Left ventricle myocardium inferior (tissue), 1 donor: ENCODE measurements around the gene PDE8A. TPM values are rescaled to one million over a fixed set of nuclear protein-coding genes. Genes with fewer than 3 reads are reported as not detected.

Experiments
- DNase-seq: peaks from one replicate; pipeline ENCODE4 v3.0.0-alpha.2; 2020
- H3K27ac ChIP-seq: fragments of 200-600 bp; replicated peaks from 2 replicates; pipeline ENCODE4 v1.8.0; 2021
- H3K27me3 ChIP-seq: fragments of 200-600 bp; 2 replicates; pipeline ENCODE4 v1.8.0; 2021; ENCODE audit warnings: low read depth
- H3K36me3 ChIP-seq: fragments of 200-600 bp; 2 replicates; pipeline ENCODE4 v1.8.0; 2021
- H3K4me1 ChIP-seq: fragments of 200-600 bp; 2 replicates; pipeline ENCODE4 v1.8.0; 2021
- H3K4me3 ChIP-seq: fragments of 200-600 bp; 2 replicates; pipeline ENCODE4 v1.8.0; 2021; ENCODE audit warnings: mild to moderate bottlenecking, moderate library complexity
- H3K9me3 ChIP-seq: fragments of 200-600 bp; replicated peaks from 2 replicates; pipeline ENCODE4 v1.8.0; 2021
- intact Hi-C: fragments of 100-400 bp; cut with micrococcal nuclease; formaldehyde crosslinking; loops from one replicate; pipeline ENCODE4 v1.11.0; 2022
- total RNA-seq: library from RNA; stranded (reverse); fragmentation: NEBNext Ultra II Directional; extraction: Animal tissue kit (Norgen Biotek cat#: 25700); gene quantifications from one replicate; pipeline ENCODE4 v1.2.1, GENCODE V29; 2021
- TF ChIP-seq, protein P1 (sequence below): fragments of 200-600 bp; IDR thresholded peaks from 2 replicates; pipeline ENCODE4 v1.8.0; 2021; ENCODE audit warnings: antibody characterized with exemption, mild to moderate bottlenecking, borderline replicate concordance
- donor health status: DM: no; HTN: yes; CAD: no; lungs with severe emphysema.

Gene PDE8A
- total RNA-seq, 1 donor from 2014 or later: 17.8 TPM

DNA sequence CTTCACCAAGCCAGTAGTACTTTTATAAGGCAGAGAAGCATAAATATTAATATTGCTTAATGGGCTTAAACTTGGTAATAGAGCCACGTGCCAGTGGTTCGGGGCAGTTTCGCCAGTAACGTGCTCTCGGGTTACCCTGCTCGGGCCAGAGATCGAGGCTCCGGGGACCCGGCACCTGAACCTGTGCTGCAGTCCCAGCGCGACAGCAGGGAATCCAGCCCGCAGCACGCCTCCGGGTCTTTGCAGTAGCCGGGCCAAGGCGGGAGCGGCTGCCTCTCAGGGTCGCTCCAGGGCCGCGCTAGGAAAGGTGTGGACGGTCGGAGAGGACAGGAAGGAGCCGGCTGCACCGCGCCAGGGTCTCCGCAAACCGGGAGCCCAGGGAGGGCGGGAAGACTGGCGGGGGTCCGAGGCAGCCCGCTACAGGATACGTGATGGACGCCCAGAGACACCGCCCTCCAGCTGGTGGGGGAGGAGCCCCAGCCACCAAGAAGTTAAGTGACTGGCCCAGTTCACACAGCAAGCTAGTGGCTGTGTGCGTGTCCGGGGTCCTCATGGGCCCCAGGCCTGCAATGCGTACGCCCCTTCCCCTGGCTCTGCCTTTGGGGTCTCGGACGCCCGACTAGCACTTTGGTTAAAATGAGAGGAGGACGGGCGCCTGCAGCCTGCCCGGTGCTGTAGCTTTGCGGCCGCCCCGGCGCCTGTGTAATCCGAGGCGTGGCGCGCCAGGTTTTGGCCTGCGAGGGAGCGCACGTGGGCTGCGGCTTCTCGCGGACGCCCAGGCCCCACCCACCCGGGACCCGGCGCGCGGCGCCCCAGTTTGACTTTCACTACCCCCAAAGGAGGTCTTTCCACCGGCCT lies 1.2 kb upstream of the PDE8A start:
- Histone ChIP-seq H3K4me1 (peaks cover 68% of the 10 kb centered on the region), H3K36me3 (no peaks in the 10 kb centered on the region), H3K27me3 (no peaks in the 10 kb centered on the region), H3K27ac (peak overlapping the region; percentile 97), H3K9me3 (no peaks in the 10 kb centered on the region), H3K4me3 (peak overlapping the region; percentile 87)
- TF ChIP-seq, protein P1, sequence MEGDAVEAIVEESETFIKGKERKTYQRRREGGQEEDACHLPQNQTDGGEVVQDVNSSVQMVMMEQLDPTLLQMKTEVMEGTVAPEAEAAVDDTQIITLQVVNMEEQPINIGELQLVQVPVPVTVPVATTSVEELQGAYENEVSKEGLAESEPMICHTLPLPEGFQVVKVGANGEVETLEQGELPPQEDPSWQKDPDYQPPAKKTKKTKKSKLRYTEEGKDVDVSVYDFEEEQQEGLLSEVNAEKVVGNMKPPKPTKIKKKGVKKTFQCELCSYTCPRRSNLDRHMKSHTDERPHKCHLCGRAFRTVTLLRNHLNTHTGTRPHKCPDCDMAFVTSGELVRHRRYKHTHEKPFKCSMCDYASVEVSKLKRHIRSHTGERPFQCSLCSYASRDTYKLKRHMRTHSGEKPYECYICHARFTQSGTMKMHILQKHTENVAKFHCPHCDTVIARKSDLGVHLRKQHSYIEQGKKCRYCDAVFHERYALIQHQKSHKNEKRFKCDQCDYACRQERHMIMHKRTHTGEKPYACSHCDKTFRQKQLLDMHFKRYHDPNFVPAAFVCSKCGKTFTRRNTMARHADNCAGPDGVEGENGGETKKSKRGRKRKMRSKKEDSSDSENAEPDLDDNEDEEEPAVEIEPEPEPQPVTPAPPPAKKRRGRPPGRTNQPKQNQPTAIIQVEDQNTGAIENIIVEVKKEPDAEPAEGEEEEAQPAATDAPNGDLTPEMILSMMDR: no peak
- intact Hi-C loops: no loop called here
- DNase-seq: peak; percentile 87

- Histone ChIP-seq H3K9me3 (no peaks in the 10 kb centered on the region), H3K27ac (peak overlapping the region; percentile 97), H3K27me3 (no peaks in the 10 kb centered on the region), H3K36me3 (no peaks in the 10 kb centered on the region), H3K4me3 (peak overlapping the region; percentile 87), H3K4me1 (peaks cover 70% of the 10 kb centered on the region)
- TF ChIP-seq, protein P1: peak; percentile 50
- intact Hi-C loops: no loop called here
- peak; percentile 95 for DNase-seq
These were observed 474 bp upstream of the PDE8A start for GRCh38 chr15:84981054-84981710.

GRCh38 chr15:84982301-84982920 lies 755 bp downstream of the PDE8A start:
- Histone ChIP-seq H3K36me3 (no peaks in the 10 kb centered on the region), H3K4me1 (peaks cover 80% of the 10 kb centered on the region), H3K9me3 (no peaks in the 10 kb centered on the region), H3K27ac (peak overlapping the region; percentile 97), H3K27me3 (no peaks in the 10 kb centered on the region), H3K4me3 (peak overlapping the region; percentile 87)
- peak; percentile 44 for DNase-seq
- intact Hi-C loops: no loop called here
- TF ChIP-seq, protein P1: no peak

DNA sequence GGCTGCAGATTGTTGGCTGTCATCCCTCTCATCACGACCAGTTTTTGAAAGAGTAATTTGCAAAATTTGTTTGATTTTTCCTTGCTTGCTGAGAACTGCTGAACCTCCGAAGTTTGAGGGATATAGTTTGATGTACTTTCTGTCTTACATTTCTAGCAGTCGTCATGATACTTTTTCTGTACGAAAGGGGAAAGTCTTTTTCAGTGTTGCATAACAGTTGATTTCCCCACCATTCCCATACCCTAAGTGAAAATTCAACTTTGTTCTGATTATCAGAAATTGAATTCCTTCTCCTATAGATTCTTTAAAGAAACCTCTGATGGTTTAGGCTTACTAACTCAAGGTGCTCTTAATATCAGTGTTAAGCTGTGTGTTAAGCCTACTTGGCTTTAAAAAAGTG lies 1.6 kb downstream of the PDE8A start:
- Histone ChIP-seq H3K27ac (peak overlapping the region; percentile 97), H3K36me3 (no peaks in the 10 kb centered on the region)

DNA sequence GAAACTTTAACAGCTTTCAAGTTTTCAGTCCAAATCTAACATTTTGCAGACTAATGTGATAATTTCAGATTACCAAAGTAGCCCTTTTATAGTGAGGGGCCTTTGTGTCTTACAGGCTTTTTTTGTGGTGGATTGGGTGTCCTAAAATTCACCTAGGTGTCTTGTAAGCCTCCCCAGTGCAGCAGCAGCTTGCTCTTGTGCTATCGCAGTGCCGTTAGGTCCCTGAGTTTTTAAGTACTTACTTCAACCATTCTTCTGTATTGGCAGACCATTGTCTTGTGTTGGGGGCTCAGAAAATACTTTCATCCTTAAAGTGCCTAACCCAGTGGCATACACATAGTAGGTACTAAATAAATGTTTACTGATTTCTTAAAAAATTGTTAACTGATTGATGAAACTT lies 2.1 kb downstream of the PDE8A start:
- Histone ChIP-seq H3K27me3 (no peaks in the 10 kb centered on the region), H3K9me3 (no peaks in the 10 kb centered on the region), H3K4me3 (peak overlapping the region; percentile 87), H3K36me3 (no peaks in the 10 kb centered on the region), H3K4me1 (peaks cover 93% of the 10 kb centered on the region), H3K27ac (peak overlapping the region; percentile 97)
- intact Hi-C loops: no loop called here
- DNase-seq: no peak
- TF ChIP-seq, protein P1: no peak

More for the DNA sequence above, 1.6 kb downstream of the PDE8A start:
- Histone ChIP-seq H3K9me3 (no peaks in the 10 kb centered on the region), H3K27me3 (no peaks in the 10 kb centered on the region), H3K4me1 (peaks cover 89% of the 10 kb centered on the region), H3K4me3 (peak overlapping the region; percentile 87)
- no peak for DNase-seq
- TF ChIP-seq, protein P1: no peak
- intact Hi-C loops: no loop called here
